ENCODE results near the gene POC1A.

DNA sequence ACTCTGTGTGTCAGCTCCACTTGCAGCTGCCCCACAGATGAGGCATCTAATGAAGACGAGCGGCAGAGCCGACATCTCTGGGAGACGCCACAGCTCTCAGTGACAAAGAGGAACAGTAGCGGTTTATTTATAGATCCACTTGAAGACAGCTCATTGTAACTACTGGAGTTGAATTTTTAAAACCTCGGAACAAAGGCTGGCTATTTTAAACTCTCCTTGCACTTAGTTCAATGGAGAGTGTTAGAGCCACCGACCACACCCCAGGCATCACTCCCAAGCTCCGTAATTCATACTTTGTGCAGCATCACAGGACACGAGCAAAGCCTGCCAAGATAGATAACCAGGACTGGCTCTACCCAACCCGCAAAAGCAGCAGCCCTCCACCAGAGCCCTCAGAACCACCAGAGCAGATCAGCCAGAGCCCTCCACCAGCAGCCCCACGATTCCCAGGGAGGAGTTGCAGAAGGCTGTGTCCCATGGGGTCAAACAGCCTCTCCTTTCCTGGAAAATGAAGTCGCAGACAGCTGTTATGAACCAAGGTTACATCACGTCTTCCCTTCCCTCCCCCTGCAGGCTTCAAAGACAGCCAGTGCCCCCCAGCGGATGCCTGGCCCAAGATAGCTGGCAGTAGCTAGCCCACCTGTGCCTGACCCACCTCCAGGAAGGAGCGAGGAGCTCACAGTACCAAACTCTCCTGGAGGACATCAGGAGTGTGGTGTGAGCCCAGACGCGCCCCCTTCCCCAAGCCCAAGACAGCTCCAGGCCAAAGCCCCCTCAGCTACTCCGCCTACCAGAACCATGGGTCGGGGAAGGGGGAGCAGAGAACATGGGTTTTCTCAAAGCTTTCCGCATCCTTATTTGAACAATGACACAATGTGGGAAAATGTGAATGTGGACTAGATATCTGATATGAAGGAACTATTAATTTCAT, 45.7 kb downstream of the POC1A start:
- TF ChIP-seq, protein P1, sequence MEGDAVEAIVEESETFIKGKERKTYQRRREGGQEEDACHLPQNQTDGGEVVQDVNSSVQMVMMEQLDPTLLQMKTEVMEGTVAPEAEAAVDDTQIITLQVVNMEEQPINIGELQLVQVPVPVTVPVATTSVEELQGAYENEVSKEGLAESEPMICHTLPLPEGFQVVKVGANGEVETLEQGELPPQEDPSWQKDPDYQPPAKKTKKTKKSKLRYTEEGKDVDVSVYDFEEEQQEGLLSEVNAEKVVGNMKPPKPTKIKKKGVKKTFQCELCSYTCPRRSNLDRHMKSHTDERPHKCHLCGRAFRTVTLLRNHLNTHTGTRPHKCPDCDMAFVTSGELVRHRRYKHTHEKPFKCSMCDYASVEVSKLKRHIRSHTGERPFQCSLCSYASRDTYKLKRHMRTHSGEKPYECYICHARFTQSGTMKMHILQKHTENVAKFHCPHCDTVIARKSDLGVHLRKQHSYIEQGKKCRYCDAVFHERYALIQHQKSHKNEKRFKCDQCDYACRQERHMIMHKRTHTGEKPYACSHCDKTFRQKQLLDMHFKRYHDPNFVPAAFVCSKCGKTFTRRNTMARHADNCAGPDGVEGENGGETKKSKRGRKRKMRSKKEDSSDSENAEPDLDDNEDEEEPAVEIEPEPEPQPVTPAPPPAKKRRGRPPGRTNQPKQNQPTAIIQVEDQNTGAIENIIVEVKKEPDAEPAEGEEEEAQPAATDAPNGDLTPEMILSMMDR (IDR thresholded peaks at IDR 0.05), result peak in 3 of 6 experiments; percentile 7 to 14 (median 8)
- TF ChIP-seq POLR2A (IDR thresholded peaks at IDR 0.05) (no peak), POLR2AphosphoS5 (IDR thresholded peaks at IDR 0.05) (no peak)

All from upper lobe of left lung (tissue), 4 donors.